NCI-H128 (cell line): ENCODE measurements around the gene FKBP14.
"Not testable (repeated sequence)": the region's sequence is repeated elsewhere in the genome, so short reads cannot be mapped to it uniquely, and the experiment has no call there.

Source experiments
- DNase-seq: peaks from one replicate; lab custom pipeline; 2025; ENCODE audit not compliant: unreplicated experiment; lab: John Stamatoyannopoulos, UW

The FKBP14 gene, protein sequence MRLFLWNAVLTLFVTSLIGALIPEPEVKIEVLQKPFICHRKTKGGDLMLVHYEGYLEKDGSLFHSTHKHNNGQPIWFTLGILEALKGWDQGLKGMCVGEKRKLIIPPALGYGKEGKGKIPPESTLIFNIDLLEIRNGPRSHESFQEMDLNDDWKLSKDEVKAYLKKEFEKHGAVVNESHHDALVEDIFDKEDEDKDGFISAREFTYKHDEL

DNA sequence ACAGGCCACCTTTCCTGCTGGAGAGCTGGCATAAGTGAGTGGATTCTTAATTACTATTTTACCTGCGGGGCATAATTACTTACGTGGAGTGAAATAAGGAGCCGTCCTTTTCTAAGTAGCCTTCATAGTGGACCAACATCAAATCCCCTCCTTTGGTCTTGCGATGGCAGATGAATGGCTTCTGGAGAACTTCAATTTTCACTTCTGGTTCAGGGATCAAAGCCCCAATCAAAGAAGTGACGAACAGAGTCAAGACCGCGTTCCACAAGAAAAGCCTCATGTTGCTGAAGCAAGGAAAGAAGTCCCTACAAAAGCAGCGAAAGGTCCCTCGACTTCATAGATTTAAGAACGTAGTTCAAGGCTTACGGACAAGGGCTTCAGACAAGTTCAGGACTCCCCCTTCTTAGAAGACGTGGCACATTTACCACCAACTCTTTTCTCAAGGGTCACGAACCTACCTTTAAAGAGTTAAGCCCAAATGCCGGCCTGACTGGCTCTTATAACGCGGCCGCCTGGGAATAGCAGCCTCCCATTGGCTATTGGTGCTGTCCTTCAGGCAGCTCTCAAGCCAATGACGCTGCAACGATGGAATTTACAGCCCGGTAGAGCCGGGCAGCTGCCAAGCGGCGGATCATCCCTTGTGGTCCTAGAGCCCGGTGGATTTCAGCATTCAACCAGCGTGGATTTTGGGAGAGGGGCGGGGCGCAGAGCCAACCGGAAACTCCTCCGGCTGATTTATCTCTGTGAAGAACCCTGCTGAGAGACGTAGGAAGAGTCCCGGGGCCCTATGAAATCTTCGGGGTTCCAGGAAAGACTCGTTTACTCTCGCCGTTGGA lies at the start of gene FKBP14:
FKBP14 (minus strand) TSS at position 474 of the 836 bp plus-strand sequence; CDS start at position 280, 194 bp downstream.
- DNase-seq, result peak; percentile 94

GRCh38 chr7:30074422-30075030 lies 48.0 kb upstream of the FKBP14 start:
- peak; percentile 32 for DNase-seq

GRCh38 chr7:30072735-30073134 lies 46.2 kb upstream of the FKBP14 start:
- DNase-seq, result no peak

DNA sequence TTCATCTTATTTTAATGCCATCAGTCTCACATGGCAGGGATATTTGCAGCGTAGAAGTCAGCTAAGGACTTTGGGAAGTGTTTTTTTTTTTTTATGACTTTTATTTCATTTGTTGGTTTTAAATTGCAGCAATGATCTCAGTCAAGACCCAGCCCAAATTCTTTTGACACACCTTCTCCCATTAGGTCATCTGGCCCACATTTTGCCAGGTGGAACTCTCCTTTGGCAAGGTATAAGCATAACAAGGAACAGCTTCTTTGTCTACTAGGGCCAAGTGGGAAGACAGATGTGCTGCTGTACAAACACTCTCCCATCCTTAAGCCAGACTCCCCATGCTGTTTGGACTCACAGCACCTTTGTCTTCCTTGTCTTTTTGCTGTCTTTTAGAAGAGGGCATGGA lies 43.5 kb upstream of the FKBP14 start:
- no peak for DNase-seq

GRCh38 chr7:30069096-30069867 lies 42.8 kb upstream of the FKBP14 start:
- DNase-seq, result no peak

DNA sequence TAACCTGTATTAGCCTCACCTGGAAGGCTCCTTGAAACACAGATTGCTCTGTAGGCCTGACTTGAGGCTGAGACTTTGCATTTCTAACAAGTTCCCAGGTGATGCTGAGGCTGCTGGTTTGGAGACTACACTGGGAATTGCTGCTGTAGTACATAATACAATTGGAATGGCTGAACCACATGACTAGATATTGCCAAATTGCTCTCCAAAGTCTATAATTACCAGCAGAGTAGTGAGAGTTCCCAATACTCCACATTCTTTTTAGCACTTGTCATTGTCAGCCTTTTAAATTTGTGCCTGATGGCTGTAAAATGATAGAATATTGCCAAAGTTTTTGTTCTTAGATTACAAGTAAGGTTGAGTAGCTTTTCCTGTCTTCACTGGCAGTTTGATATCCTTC lies 41.6 kb upstream of the FKBP14 start:
- DNase-seq, result no peak

DNA sequence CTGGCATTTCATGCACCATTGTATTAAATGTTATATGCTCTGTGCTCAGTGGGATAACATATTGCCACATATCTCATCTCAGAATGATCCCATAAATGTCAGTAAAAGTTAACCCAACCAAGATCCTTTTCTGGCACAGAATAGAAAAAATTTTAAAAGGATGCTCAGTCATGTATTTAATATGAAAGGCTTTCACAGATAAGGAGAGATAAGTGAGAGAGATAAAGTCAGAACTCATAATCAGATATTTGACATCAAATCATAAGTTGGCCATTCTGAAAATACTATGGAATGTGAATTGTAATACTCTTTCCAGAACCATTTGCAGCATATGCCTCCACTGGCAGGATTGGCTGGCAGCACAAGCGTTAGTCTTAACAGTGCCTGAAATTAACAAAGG lies 40.2 kb upstream of the FKBP14 start:
- DNase-seq, result no peak

DNA sequence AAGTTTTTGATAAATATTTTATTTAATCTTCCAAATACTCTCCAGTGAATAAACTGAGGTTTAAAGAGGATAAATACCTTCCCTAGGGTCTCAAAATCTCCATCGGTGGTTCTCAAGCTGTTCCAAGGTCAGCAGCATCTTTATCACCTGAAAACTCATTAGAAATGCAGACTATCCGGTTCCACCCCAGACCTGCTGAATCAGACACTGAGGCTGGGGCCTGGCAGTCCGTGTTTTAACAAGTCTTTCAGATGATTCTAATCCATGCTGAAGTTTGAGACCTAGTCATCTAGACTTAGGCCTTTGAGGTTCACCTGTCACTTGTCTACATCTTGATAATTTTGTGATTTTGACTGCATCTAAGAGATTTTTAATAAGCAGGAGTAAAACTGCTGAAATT lies 39.2 kb upstream of the FKBP14 start:
- no peak for DNase-seq

DNA sequence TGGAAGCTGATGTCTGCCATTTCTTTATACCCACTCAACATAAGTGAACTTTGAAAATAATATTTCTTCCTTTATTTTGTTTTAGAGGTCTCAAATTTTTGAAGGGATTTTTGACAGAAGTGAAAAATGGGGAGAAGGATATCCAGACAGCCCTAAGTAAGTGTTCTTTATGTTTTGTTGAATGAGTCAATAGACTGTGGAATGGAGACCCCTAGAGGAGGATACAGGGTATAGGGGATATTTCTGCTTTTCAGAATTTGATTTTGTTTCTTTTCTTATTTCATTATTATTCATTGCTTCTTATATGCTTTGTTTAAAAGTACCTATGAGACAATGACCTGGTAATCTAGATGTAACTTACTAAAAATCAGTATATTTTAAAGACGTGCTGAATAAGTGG lies 36.1 kb upstream of the FKBP14 start:
- no peak for DNase-seq

DNA sequence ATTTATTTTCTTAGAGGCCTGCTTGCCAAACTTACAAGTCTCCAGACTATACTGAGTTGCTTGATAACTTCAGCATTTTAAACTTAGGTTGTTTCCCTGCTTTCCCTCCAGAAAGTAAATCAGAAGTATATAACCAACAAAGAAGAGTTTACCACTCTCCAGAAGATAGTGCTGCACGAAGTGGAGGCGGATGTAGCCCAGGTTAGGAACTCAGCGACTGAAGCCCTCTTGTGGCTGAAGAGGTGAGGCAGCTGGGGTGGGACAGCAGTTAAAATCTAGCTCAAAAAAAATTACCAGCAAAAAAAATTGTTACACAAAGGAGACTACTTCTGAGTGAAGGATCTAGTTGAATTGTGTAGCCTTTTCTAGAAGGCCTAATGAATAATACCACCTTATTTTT lies 35.3 kb upstream of the FKBP14 start:
- DNase-seq, result not testable (repeated sequence)

DNA sequence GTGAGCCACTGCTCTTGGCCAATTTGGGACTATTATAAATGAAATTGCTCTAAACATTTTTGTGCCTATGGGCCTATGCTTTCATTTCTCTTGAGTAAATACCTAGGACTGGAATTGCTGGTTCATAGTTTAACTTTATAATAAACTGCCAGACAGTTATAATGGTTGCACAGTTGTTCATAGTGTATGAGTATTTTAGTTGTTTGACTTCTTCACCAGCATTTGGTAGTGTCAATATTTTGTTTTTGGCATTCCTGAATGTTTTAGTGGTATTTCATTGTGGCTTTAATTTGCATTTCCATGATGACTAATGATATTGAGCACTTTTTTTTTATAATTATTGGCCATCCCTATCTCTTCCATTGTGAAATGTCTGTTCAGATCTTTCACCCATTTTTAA lies 31.2 kb upstream of the FKBP14 start:
- no peak for DNase-seq

- DNase-seq, result no peak
Observed at GRCh38 chr7:30053068-30053467, 26.6 kb upstream of the FKBP14 start.

DNA sequence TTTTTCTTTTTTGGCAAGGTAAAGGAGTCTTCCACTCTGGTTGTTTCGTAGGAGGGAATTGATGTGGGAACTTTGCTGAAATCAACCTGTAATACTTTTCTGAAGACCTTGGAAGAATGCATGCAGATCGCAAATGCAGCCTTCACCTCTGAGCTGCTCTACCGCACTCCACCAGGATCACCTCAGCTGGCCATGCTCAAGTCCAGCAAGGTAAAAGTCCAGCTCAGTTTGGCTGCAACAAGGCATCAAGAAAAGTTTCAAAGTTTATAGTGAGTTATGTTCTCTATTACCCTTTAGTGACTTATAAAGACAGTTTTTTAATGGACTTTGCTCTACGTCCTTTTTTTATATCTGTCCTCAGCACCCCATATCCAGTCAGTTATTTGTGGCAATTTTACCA lies 22.7 kb upstream of the FKBP14 start:
- DNase-seq, result no peak

DNA sequence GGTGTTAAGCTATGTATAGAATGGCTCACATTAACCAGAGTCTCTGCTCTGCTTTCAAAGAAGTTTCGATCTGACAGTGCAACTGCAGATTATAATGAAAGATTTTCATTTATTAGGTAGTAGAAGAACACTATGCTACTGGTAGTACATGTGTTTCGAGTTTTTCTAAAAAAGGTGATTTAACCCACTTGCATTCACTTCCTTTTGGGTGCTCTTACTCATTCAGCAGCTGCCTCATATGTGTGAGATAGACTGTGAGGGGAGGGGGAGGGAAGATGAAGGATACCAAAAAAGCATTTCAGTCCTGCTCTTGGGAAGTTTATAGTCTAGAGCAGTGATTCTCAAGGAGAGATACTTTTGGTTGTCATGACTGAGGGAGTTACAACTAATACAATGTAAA lies 22.1 kb upstream of the FKBP14 start:
- no peak for DNase-seq

GRCh38 chr7:30047124-30047523 lies 20.6 kb upstream of the FKBP14 start:
- no peak for DNase-seq

GRCh38 chr7:30046127-30046770 lies 19.7 kb upstream of the FKBP14 start:
- DNase-seq, result no peak

GRCh38 chr7:30041526-30042269 lies 15.2 kb upstream of the FKBP14 start:
- DNase-seq, result no peak

- no peak for DNase-seq
Observed at GRCh38 chr7:30040938-30041337, 14.4 kb upstream of the FKBP14 start.

DNA sequence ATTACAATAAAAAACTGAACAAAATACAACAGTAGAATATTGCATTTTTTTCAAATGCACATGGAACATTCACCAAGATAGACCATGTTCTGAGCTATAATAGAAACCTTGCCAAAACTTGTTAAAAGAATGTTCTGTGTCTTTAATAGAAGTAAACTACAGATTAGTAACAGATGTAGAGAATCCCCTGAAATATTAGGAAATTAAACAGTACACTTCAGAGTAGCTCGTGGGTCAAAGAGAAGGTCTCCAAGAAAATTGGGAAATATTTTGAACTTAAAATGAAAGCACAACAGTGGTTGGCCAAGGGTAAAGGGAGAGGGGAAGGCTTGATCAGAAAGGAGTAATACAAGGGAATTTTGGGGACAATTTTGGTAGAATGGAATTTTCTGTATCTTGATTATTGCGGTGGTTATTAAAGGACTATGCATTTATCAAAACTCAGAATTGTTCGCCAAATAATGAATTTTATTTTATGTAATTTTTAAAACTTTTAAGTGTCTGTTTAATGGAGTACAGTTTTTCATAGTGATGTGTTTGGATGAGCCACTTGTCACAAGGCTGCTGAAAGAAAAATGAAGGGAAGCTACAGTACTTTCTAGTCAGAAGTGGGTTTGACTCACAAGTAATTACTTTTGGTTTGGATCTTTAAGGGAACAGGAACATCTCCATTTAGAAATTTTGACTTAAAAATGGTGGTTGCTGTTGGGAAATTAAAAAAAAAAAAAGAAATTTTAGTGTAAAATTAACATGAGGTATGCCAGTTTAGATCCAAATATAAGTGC lies 11.9 kb upstream of the FKBP14 start:
- no peak for DNase-seq
